ENCODE data around the gene TNFRSF12A.
A peak's percentile ranks its signal among the peaks of the same experiment; 100 is the strongest.

Gene TNFRSF12A

DNA sequence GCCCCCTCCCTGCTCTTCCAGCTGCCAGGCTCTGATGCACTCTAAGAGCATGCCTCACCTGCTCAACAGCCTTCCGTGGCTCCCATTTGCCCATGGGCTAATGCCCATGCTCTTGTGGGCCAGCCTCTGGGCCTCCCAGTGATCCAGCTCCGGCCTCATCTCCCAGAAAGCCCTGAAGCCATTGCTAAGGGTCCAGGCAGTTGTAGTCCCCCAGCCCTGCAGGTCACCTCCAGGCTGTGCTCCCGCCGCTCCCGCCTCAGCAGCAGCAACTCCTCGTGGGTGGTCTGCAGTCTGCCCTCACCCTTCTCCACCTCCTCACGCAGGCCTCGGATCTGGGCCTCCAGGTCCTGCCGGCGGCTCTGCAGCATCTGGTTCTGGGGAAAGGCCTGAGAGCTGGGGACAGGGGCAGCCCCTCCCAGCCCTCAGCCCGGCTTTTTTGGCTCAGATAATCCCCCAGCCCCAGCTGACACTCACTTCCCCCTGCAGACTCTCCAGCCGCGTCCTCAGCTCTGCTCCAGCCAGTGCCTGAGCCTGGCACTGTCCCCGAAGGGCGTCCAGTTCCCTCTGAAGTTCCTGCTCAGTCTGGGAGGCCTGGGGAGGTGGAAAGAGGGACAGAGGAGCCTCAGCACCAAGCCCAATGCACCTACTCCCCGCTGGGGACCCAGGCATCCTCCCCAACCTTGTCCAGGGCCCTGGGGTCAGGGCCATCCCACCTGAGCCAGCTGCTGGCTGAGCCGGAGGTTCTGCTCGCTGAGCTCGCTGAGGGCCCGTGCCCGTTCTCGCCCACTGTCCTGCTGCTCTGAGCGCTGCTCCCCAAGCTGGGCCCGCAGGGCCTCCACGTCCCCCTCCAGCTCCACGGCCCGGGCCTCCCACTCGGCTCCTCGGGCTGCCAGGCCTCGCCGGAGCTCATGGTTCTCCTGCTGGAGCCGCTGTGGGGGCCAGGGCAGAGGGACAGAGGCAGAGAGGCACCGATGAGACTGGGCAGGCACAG is 10.3 kb downstream of the TNFRSF12A start:
- DNase-seq, result no peak
- Mint-ChIP-seq H3K36me3 (peaks cover 18 to 20% of the 10 kb centered on the region in 2 donors), H3K27ac (no peak overlapping the region), H3K4me1 (peaks cover 18 to 52% of the 10 kb centered on the region in 2 donors), H3K9me3 (no peaks in the 10 kb centered on the region), H3K27me3 (peaks cover 65 to 74% of the 10 kb centered on the region in 2 donors), H3K4me3 (peak overlapping the region in 1 of 2 donors; percentile 1)
- no peak for ATAC-seq (replicated peaks)

DNA sequence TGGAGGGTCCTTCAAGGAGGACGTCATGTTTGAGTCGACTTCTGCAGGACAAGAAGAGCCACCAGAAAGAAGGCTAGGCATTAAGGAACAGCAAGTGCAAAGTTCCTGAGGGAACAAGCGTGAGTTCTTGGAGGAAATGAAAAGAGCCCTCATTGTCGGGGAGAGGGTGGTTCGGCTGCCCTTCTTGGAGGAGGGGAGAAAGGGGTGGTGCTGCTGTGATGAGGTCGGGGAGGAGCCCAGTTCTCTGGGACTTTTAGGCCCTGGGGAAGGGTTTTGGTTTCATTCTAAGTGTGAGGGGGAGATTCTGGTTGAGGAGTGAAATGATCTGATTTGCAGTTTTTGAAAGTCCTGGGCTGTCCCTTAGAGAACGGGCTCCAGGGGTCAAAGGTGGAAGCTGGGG is 12.5 kb downstream of the TNFRSF12A start:
- Mint-ChIP-seq H3K9me3 (no peaks in the 10 kb centered on the region), H3K4me3 (no peak overlapping the region), H3K27ac (no peak overlapping the region), H3K36me3 (peaks cover 0 to 4% of the 10 kb centered on the region in 2 donors), H3K27me3 (peaks cover 76 to 89% of the 10 kb centered on the region in 2 donors), H3K4me1 (peaks cover 23 to 52% of the 10 kb centered on the region in 2 donors)
- DNase-seq (no peak), ATAC-seq (replicated peaks) (peak in 1 of 2 donors; percentile 28)

DNA sequence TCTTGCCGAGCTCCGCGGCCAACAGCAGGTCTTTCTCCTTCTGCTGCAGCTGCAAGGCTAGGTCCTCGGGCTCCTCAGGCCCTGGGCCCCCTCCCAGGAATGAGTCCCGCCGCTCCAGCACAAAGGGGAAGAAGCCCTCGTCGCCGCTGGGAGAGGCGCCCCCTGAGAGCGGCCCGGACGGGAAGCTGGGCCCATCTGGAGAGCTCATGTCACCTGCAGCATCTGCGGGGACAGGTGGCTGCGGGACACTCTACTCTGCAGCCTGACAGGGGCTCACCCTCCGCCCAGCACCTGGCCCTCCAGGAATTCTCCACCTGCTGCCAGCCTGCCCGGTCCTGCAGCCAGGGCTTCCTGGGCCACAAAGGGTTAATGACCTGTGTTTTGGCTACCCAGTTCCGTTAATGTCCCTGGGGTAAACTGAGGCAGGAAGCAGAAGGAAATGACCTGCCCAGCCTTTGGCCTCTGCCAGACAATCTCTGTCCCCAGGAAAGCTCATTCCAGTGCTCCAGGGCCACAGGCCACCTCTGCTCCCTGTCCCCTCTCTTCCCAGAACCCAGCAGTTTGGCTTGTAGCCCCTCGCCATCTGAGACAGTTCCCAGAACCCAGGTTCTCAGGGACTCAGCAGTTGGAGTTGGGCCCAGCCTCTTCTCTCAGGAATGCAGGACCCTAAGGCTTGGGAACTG is 15.3 kb downstream of the TNFRSF12A start:
- Mint-ChIP-seq H3K27ac (no peak overlapping the region), H3K4me1 (peaks cover 11 to 25% of the 10 kb centered on the region in 2 donors), H3K36me3 (peaks cover 1 to 3% of the 10 kb centered on the region in 2 donors), H3K27me3 (peaks cover 79 to 91% of the 10 kb centered on the region in 2 donors), H3K9me3 (no peaks in the 10 kb centered on the region), H3K4me3 (peak overlapping the region; percentile 29 to 66)
- no peak for DNase-seq
- ATAC-seq (replicated peaks), result no peak

DNA sequence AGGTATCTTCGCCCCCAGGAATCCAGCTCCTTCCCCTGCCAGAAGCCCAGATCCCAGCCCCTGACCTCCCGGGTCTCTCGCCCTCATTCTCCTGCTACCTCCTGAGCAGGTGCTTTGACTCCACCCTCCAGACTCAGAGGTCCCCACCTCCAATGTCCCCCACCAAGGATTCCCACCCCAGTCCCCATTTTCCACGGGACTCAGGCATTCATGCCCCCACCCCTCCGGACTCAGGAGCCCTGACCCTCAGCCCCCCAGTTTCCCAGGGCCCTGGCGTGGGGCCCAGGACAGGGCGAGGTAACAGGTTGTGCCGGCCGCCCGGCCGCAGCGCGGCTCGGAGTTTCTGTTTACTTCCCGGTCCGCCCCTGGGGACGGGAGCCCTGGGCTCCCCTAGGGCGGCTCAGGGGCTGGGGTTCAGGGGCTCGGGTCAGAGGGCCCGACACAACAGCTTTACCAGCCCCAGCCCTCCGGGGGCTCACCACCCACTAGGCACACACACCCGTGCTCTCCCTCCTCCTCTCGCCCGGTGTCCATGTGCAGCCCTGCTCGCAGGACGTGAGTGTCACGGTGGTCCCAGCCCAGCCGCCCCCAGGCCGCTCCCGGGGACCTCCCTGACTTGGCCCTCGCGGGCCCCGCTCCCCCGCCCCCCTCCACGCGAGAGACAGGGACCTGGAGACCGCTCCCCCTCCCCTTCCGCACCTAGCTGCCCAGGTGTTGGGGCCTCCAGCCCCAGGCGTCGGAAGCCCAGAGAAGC is 16.0 kb downstream of the TNFRSF12A start:
- Mint-ChIP-seq H3K27ac (no peak overlapping the region), H3K36me3 (peaks cover 1 to 4% of the 10 kb centered on the region in 2 donors), H3K27me3 (peaks cover 74 to 91% of the 10 kb centered on the region in 2 donors), H3K9me3 (no peaks in the 10 kb centered on the region), H3K4me3 (peak overlapping the region; percentile 29 to 66), H3K4me1 (peaks cover 11 to 21% of the 10 kb centered on the region in 2 donors)
- ATAC-seq (replicated peaks) (no peak), DNase-seq (no peak)

DNA sequence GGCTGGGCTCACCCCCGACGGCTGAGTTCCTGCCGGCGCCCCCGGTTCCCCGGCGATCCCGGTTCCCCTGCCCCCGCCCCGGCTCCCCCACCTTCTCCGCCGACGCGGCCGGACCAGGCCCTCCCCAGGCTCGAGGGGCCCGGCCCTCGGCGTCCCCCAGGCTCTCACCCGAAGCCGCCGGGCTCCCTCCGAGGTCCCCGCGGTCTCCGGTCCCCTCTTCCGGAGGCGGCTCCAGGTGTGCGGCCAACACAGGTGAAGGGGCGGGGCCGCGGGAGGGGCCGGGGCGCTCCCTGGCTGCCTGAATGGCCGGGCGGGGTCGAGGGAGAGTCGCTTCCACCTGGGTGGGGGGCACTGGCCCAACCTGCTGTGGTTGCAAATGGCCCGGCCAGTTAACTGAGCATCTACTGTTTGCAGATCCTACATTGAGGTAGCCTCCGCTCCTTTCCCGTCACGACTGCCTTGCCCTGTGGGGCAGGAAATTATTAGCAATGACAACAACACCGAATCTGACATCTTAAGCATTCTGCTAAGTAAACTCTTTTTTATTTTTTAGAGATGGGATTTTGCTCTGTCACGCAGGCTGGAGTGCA is 16.7 kb downstream of the TNFRSF12A start, which contains the start of gene BICDL2:
BICDL2 (minus strand) TSS at position 219 of the 590 bp plus-strand sequence. CDS start 1,448 bp downstream, outside the sequence.
- Mint-ChIP-seq H3K4me1 (peaks cover 9 to 21% of the 10 kb centered on the region in 2 donors), H3K27ac (peak within 1 kb of the TSS; percentile 56), H3K9me3 (no peaks in the 10 kb centered on the region), H3K36me3 (peaks cover 1 to 4% of the 10 kb centered on the region in 2 donors), H3K4me3 (peak within 1 kb of the TSS; percentile 29 to 66), H3K27me3 (peaks cover 68 to 85% of the 10 kb centered on the region in 2 donors)
- no peak for DNase-seq
- no peak for ATAC-seq (replicated peaks)

DNA sequence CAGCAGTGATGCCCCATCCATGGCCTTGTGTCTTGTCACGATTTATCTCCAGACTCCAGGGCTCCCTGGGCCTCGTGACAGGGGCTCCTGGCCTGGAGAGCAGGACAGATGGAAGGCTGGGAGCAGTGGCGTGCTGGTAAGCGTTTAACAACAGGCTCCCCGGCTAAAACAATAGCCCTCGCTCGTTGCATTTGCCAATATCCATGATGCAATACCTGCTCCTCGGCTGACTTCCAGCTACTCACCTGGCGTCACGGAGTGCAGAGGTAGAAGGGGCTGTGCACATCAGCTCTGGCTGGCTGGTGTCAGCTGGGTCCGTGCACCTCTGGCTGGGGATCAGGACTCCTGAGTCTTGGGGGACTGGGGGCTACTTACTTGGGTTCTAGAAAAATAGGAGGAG is 18.1 kb downstream of the TNFRSF12A start:
- ATAC-seq (replicated peaks) (no peak), DNase-seq (no peak)
- no peak overlapping the region for H3K27ac Mint-ChIP-seq
- peaks cover 6 to 14% of the 10 kb centered on the region in 2 donors for H3K4me1 Mint-ChIP-seq
- no peaks in the 10 kb centered on the region for H3K9me3 Mint-ChIP-seq
- H3K36me3 Mint-ChIP-seq, result peaks cover 1 to 4% of the 10 kb centered on the region in 2 donors
- H3K27me3 Mint-ChIP-seq, result peaks cover 64 to 77% of the 10 kb centered on the region in 2 donors
- no peak overlapping the region for H3K4me3 Mint-ChIP-seq

DNA sequence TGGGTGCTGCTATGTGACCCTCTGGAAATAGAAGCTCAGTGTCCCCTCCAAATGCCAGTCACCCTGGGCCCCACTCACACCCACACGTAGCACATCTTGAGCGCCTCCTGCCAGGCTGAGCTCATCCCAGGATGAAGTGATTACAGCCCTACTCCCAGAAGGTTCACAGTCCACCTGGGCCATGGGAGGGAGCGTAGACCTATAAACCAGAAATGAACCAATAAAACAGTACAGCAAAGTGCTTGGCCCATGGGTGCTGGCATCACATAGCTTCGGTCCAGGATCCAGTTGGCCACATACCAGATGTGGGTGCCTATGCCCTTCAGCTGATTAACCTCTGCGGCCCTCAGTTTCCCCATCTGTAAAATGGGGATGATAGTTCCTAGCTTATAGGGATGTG is 18.7 kb downstream of the TNFRSF12A start:
- Mint-ChIP-seq H3K4me1 (peaks cover 6 to 14% of the 10 kb centered on the region in 2 donors), H3K9me3 (no peaks in the 10 kb centered on the region), H3K4me3 (no peak overlapping the region), H3K27ac (no peak overlapping the region), H3K27me3 (peaks cover 64 to 77% of the 10 kb centered on the region in 2 donors), H3K36me3 (peaks cover 1 to 4% of the 10 kb centered on the region in 2 donors)
- DNase-seq, result no peak
- no peak for ATAC-seq (replicated peaks)

DNA sequence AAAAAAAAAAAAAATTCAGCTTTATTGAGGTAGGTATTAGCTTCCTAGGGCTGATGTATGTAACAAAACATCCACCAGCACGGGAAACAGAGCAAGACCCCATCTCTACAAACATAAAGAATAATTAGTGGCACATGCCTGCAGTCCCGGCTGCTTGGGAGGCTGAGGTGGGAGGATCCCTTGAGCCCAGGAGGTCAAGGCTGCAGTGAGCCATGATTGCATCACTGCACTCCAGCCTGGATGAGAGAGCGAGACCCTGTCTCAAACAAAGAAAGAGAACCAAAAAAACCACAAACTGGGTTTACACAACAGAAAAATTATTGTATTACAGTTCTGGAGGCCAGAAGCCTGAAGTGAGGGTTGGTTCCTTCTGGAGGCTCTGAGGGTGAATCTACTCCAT is 22.2 kb downstream of the TNFRSF12A start:
- H3K27me3 Mint-ChIP-seq, result peaks cover 50 to 74% of the 10 kb centered on the region in 2 donors
- no peak for DNase-seq
- no peak overlapping the region for H3K27ac Mint-ChIP-seq
- no peak overlapping the region for H3K4me3 Mint-ChIP-seq
- H3K4me1 Mint-ChIP-seq, result peaks cover 6 to 25% of the 10 kb centered on the region in 2 donors
- H3K36me3 Mint-ChIP-seq, result peaks cover 0 to 4% of the 10 kb centered on the region in 2 donors
- H3K9me3 Mint-ChIP-seq, result no peaks in the 10 kb centered on the region
- no peak for ATAC-seq (replicated peaks)

DNA sequence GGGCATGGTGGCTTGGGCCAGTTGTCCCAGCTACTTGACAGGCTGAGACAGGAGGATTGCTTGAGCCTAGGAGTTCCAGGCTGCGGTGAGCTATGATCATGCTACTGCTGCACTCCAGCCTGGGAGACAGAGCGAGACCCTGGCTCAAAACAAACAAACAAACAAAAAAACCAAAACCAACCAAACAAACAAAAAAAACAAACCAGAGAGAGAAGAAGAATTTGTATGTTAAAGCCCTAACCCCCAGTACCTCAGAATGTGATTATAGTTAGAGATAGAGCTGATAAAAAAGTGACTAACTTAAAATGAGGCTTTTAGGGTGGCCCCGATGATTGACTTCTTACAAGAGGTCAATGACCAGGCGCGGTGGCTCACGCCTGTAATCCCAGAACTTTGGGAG is 24.5 kb downstream of the TNFRSF12A start:
- H3K9me3 Mint-ChIP-seq, result no peaks in the 10 kb centered on the region
- ATAC-seq (replicated peaks), result no peak
- no peak overlapping the region for H3K27ac Mint-ChIP-seq
- peaks cover 10 to 33% of the 10 kb centered on the region in 2 donors for H3K4me1 Mint-ChIP-seq
- peaks cover 0 to 4% of the 10 kb centered on the region in 2 donors for H3K36me3 Mint-ChIP-seq
- H3K27me3 Mint-ChIP-seq, result peaks cover 45 to 72% of the 10 kb centered on the region in 2 donors
- H3K4me3 Mint-ChIP-seq, result peak overlapping the region; percentile 84 to 85
- DNase-seq, result no peak

DNA sequence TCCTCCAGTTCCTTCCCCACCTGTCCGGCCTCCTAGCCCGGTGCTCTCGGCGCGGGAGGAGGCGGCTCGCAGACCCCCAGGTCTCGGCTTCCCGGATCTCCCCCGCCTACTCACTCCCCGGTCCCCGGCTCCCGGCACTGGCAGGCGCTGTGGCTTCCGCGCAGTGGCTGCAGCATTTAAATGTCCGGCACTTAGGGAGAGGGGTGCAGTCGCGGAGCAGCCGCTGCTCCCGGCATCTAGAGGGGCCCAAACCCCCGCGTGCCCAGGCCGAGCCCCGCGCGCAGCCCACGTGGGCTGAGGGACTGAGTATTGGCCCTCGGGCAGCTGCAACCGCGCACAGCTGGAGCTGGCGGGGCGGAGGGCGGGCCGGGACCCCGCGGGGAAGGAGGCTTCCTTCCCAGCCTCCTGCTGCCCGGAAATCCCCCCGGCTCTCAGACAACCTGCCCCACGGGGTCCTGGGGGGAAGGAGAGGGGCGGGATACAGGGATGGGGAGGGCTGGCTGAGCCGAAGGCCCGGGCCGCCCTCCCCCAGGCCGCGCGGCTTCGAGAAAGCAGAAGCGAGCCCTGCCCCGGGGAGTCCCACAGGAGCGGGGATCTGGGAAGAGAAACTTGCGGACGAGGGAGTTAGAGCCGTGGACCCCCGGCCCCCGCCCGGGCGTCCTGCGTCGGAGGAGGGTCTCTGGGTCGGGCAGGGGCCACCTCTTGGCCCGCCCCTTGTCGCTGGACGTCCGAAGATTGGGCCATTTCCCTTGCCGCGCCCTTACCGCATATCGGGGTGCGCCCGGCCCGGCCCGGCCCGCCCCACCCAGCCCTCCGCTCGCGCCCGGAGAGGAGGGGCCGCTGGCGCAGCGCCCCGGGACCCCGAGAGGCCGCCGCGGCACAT is 25.8 kb downstream of the TNFRSF12A start, which contains the start of gene MMP25:
MMP25 (plus strand) TSS at position 804 of the 883 bp plus-strand sequence. CDS start 357 bp downstream, outside the sequence.
- Mint-ChIP-seq H3K36me3 (no peaks in the 10 kb centered on the region), H3K27me3 (peaks cover 47 to 59% of the 10 kb centered on the region in 2 donors), H3K9me3 (no peaks in the 10 kb centered on the region), H3K27ac (peak within 1 kb of the TSS; percentile 42), H3K4me3 (peak within 1 kb of the TSS; percentile 84 to 85), H3K4me1 (peaks cover 10 to 33% of the 10 kb centered on the region in 2 donors)
- ATAC-seq (replicated peaks) (peak; percentile 84 to 86), DNase-seq (peak; percentile 46)

DNA sequence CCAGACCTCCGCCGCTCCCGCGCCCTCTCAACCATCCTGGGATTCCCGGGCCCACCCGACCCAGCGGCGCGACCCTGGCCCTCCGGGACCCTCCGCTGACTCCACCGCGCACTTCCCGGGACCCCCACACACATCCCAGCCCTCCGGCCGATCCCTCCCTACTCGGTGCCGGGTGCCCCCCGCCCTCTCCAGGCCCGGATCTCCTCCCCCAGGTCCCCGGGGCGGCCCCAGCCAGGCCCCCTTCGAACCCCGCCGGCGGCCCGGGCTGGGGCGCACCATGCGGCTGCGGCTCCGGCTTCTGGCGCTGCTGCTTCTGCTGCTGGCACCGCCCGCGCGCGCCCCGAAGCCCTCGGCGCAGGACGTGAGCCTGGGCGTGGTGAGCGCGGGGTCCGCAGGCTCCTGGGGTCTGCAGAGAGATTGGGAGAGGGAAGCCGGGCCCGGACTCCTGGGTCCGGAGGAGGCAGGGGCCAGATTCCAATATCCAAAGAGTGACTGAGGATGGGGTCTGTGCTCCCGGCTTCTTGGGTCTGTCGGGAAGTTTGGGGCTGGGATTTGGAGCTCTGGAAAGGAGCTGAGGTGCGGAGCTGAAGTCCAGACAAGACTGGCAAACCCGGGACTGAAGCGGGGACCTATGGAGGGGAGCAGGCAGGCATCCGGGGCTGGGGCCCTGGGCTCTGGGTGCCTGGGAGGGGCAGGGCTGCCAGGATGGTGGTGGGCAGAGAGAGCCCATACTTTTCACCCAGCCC is 26.6 kb downstream of the TNFRSF12A start:
- H3K9me3 Mint-ChIP-seq, result no peaks in the 10 kb centered on the region
- H3K4me3 Mint-ChIP-seq, result peak overlapping the region; percentile 56 to 62
- H3K27me3 Mint-ChIP-seq, result peaks cover 47 to 58% of the 10 kb centered on the region in 2 donors
- ATAC-seq (replicated peaks) (peak in 1 of 2 donors; percentile 22), DNase-seq (no peak)
- peaks cover 10 to 33% of the 10 kb centered on the region in 2 donors for H3K4me1 Mint-ChIP-seq
- H3K27ac Mint-ChIP-seq, result no peak overlapping the region
- H3K36me3 Mint-ChIP-seq, result no peaks in the 10 kb centered on the region

DNA sequence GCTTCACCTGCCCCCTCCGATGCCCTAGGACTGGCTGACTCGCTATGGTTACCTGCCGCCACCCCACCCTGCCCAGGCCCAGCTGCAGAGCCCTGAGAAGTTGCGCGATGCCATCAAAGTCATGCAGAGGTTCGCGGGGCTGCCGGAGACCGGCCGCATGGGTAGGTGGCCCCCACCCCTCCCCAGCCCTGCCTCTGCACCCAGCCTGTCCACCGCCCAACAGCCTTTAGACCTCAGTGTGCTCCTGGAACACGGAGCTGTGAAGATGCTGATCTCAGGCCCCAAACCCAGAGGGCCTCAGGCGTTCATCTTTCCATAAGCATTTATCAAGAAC is 27.2 kb downstream of the TNFRSF12A start:
- H3K4me1 Mint-ChIP-seq, result peaks cover 10 to 33% of the 10 kb centered on the region in 2 donors
- ATAC-seq (replicated peaks) (no peak), DNase-seq (no peak)
- H3K9me3 Mint-ChIP-seq, result no peaks in the 10 kb centered on the region
- no peak overlapping the region for H3K4me3 Mint-ChIP-seq
- H3K27me3 Mint-ChIP-seq, result peaks cover 47 to 58% of the 10 kb centered on the region in 2 donors
- H3K27ac Mint-ChIP-seq, result no peak overlapping the region
- H3K36me3 Mint-ChIP-seq, result no peaks in the 10 kb centered on the region
